SK-N-SH treated with all-trans-retinoic acid at 6 μM for 48 hours (cell line): Measurements from ENCODE around the gene SETD4.

Experiments used
- ATAC-seq: fragments of 200-7000 bp; cut with Tn5 transposase; 3 replicates; pipeline ENCODE4 v1.9.1; 2020; ENCODE audit warnings: mild to moderate bottlenecking, moderate library complexity
- ARNTL ChIP-seq: fragments of 450-650 bp; formaldehyde crosslinking; IDR thresholded peaks from 2 replicates; pipeline ENCODE4 v1.5.0; 2020; ENCODE audit warnings: low read depth, mild to moderate bottlenecking, moderate library complexity, borderline replicate concordance
- BACH2 ChIP-seq: fragments of 250-450 bp; sonication (Bioruptor Pico); IDR thresholded peaks from 2 replicates; pipeline ENCODE4 v1.9.0; 2021; ENCODE audit warnings: mild to moderate bottlenecking, borderline replicate concordance
- CSDC2 ChIP-seq: fragments of 250-450 bp; sonication (Bioruptor Pico); IDR thresholded peaks from 2 replicates; pipeline ENCODE4 v1.5.0; 2020; ENCODE audit warnings: mild to moderate bottlenecking, moderate library complexity
- CSRNP3 ChIP-seq: fragments of 250-450 bp; sonication (Bioruptor Pico); IDR thresholded peaks from 2 replicates; pipeline ENCODE4 v1.5.1; 2021; ENCODE audit warnings: mild to moderate bottlenecking, moderate library complexity
- ESRRG ChIP-seq: fragments of 250-450 bp; sonication (Bioruptor Pico); IDR thresholded peaks from 2 replicates; pipeline ENCODE4 v1.6.1; 2021; ENCODE audit warnings: mild to moderate bottlenecking
- ISL1 ChIP-seq: fragments of 250-450 bp; sonication (Bioruptor Pico); IDR thresholded peaks from 2 replicates; pipeline ENCODE4 v2.1.2; 2022; ENCODE audit warnings: mild to moderate bottlenecking, moderate library complexity
- OSR1 ChIP-seq: fragments of 250-450 bp; sonication (Bioruptor Pico); IDR thresholded peaks from 2 replicates; pipeline ENCODE4 v1.8.0; 2022; ENCODE audit warnings: moderate library complexity, mild to moderate bottlenecking, inconsistent platforms
- PATZ1 ChIP-seq: fragments of 250-450 bp; sonication (Bioruptor Pico); IDR thresholded peaks from 2 replicates; pipeline ENCODE4 v1.8.0; 2020; ENCODE audit warnings: mild to moderate bottlenecking, moderate library complexity, borderline replicate concordance
- POU6F1 ChIP-seq: fragments of 250-450 bp; sonication (Bioruptor Pico); IDR thresholded peaks from 2 replicates; pipeline ENCODE4 v1.8.0; 2021; ENCODE audit warnings: low read depth, mild to moderate bottlenecking, moderate library complexity, borderline replicate concordance
- PPARA ChIP-seq: fragments of 250-450 bp; sonication (Bioruptor Pico); IDR thresholded peaks from 2 replicates; pipeline ENCODE4 v1.5.0; 2020; ENCODE audit warnings: mild to moderate bottlenecking, borderline replicate concordance
- SNAI2 ChIP-seq: fragments of 250-450 bp; sonication (Bioruptor Pico); IDR thresholded peaks from 2 replicates; pipeline ENCODE4 v1.5.0; 2020; ENCODE audit warnings: mild to moderate bottlenecking, moderate library complexity
- TOX ChIP-seq: fragments of 250-450 bp; sonication (Bioruptor Pico); IDR thresholded peaks from 2 replicates; pipeline ENCODE4 v1.8.0; 2021; ENCODE audit warnings: mild to moderate bottlenecking, moderate library complexity, borderline replicate concordance
- ZFP3 ChIP-seq: fragments of 250-450 bp; sonication (Bioruptor Pico); IDR thresholded peaks from 2 replicates; pipeline ENCODE4 v1.5.0; 2020; ENCODE audit warnings: mild to moderate bottlenecking, moderate library complexity
- ZFP30 ChIP-seq: fragments of 450-650 bp; formaldehyde crosslinking; IDR thresholded peaks from 2 replicates; pipeline ENCODE4 v1.5.0; 2022; ENCODE audit warnings: mild to moderate bottlenecking, moderate library complexity
- ZNF565 ChIP-seq: fragments of 450-650 bp; formaldehyde crosslinking; conservative IDR thresholded peaks from 2 replicates; pipeline ENCODE4 v1.5.0; 2020; ENCODE audit warnings: low read depth, mild to moderate bottlenecking, moderate library complexity
- ZNF8 ChIP-seq: fragments of 450-650 bp; formaldehyde crosslinking; IDR thresholded peaks from 2 replicates; pipeline ENCODE4 v1.5.0; 2020; ENCODE audit warnings: mild to moderate bottlenecking, moderate library complexity
- TF ChIP-seq, protein P1 (sequence below): fragments of 250-450 bp; sonication (Bioruptor Pico); IDR thresholded peaks from 2 replicates; pipeline ENCODE4 v1.5.1; 2020; ENCODE audit warnings: low read depth, mild to moderate bottlenecking, moderate library complexity
- TF ChIP-seq, protein P2 (sequence below): fragments of 250-450 bp; sonication (Bioruptor Pico); IDR thresholded peaks from 2 replicates; pipeline ENCODE4 v1.5.0; 2020; ENCODE audit warnings: mild to moderate bottlenecking, moderate library complexity

Gene SETD4

DNA sequence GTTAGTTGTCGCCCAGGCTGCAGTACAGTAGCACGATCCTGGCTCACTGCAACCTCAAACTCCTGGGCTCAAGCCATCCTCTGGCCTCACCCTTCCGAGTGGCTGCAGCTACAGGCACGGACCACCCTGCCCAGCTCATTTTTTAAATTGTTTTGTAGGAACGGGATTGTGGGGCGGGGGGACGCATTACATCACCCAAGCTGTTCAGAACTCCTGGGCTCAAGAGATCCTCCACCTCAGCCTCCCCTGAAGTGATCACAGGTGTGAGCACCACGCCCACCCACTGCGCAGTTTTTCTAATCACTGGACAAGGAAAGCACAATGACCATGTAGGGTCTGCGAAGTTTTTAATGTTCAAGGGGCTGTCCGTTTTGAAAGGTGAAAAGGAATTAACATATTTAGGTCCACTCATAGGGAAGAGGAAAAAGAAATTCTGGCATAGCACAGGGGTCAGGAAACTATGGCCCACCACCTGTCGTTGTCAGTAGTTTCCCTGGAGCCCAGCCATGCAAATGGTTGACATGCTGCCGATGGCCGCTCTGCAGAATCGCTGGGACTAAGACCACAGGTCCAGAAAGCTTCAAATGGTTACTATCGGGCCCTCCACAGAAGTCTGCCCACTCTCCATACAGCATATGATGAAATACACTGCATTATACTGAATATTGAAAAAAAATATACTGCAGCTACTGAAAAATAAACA, 26.0 kb downstream of the SETD4 start:
- no peak for TF ChIP-seq PPARA
- ATAC-seq, result no peak

- ATAC-seq, result no peak
- TF ChIP-seq SNAI2 (no peak), ARNTL (CRISPR knock-in tag) (no peak), ESRRG (no peak), POU6F1 (CRISPR knock-in tag) (no peak), ISL1 (CRISPR knock-in tag) (no peak), ZNF8 (CRISPR knock-in tag) (no peak), ZNF565 (CRISPR knock-in tag) (no peak), PATZ1 (CRISPR knock-in tag) (no peak), TOX (CRISPR knock-in tag) (no peak), OSR1 (CRISPR knock-in tag) (no peak), ZFP3 (CRISPR knock-in tag) (no peak), CSRNP3 (CRISPR knock-in tag) (no peak)
- TF ChIP-seq, protein P1, sequence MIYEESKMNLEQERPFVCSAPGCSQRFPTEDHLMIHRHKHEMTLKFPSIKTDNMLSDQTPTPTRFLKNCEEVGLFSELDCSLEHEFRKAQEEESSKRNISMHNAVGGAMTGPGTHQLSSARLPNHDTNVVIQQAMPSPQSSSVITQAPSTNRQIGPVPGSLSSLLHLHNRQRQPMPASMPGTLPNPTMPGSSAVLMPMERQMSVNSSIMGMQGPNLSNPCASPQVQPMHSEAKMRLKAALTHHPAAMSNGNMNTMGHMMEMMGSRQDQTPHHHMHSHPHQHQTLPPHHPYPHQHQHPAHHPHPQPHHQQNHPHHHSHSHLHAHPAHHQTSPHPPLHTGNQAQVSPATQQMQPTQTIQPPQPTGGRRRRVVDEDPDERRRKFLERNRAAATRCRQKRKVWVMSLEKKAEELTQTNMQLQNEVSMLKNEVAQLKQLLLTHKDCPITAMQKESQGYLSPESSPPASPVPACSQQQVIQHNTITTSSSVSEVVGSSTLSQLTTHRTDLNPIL, result no peak
- TF ChIP-seq, protein P2, sequence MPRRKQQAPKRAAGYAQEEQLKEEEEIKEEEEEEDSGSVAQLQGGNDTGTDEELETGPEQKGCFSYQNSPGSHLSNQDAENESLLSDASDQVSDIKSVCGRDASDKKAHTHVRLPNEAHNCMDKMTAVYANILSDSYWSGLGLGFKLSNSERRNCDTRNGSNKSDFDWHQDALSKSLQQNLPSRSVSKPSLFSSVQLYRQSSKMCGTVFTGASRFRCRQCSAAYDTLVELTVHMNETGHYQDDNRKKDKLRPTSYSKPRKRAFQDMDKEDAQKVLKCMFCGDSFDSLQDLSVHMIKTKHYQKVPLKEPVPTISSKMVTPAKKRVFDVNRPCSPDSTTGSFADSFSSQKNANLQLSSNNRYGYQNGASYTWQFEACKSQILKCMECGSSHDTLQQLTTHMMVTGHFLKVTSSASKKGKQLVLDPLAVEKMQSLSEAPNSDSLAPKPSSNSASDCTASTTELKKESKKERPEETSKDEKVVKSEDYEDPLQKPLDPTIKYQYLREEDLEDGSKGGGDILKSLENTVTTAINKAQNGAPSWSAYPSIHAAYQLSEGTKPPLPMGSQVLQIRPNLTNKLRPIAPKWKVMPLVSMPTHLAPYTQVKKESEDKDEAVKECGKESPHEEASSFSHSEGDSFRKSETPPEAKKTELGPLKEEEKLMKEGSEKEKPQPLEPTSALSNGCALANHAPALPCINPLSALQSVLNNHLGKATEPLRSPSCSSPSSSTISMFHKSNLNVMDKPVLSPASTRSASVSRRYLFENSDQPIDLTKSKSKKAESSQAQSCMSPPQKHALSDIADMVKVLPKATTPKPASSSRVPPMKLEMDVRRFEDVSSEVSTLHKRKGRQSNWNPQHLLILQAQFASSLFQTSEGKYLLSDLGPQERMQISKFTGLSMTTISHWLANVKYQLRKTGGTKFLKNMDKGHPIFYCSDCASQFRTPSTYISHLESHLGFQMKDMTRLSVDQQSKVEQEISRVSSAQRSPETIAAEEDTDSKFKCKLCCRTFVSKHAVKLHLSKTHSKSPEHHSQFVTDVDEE, result no peak
Observed at GRCh38 chr21:36032647-36033406, 27.5 kb downstream of the SETD4 start.

DNA sequence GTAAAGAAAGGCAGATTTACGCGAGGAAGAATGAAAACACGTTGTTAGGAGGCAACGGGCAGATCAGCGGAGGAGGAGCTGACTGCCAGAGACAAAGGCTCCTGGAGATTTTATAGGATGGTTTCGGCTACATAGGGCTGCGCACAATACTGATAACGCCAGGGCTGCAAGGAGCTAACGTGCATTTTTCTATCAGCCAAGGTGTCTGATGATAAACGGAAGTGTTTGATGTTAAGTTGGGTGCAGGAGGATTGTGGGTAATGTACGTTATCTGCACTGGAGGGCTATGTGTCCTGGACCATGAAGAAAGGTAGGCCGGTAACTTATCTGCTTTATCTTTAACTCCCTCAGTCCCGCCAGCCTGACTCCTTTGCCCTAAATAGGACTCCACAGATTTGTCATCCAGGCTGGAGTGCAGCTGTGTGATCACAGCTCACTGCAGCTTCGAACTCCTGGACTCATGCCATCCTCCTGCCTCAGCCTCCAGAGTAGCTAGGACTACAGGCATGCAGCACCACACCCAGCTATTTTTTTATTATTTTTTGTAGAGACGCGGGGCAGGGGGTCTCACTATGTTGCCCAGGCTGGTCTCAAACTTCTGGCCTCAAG, 29.6 kb downstream of the SETD4 start:
- TF ChIP-seq BACH2 (CRISPR knock-in tag), result no peak
- no peak for TF ChIP-seq CSDC2
- TF ChIP-seq ZFP30 (CRISPR knock-in tag), result no peak
- no peak for TF ChIP-seq ESRRG
- TF ChIP-seq ZNF565 (CRISPR knock-in tag), result no peak
- TF ChIP-seq POU6F1 (CRISPR knock-in tag), result no peak
- ATAC-seq, result no peak
